WTC11 (cell line): ENCODE measurements around the gene MEIS1. TPM values are rescaled to one million over a fixed set of nuclear protein-coding genes. Genes with fewer than 3 reads are reported as not detected.
"Not testable (repeated sequence)": the region's sequence is repeated elsewhere in the genome, so short reads cannot be mapped to it uniquely, and the experiment has no call there.

Experiments
- ATAC-seq: fragments of 200-7000 bp; cut with Tn5 transposase; 2 replicates; pipeline ENCODE4 v1.10.0; 2021; ENCODE audit warnings: mild to moderate bottlenecking, moderate library complexity
- CTCF ChIA-PET: fragments of 300-600 bp; sonication (Branson Sonifier 250); formaldehyde crosslinking; loops from one replicate; lab custom pipeline; 2021; ENCODE audit warnings: antibody characterized with exemption; lab: Charles Lee
- POLR2A ChIA-PET: fragments of 350-600 bp; sonication (Branson Sonifier 250); formaldehyde crosslinking; loops from one replicate; lab custom pipeline; 2021; ENCODE audit warnings: antibody characterized with exemption; lab: Charles Lee
- DNase-seq: peaks from one replicate; pipeline ENCODE4 v3.0.0; 2021; ENCODE audit warnings: low spot score
- H3K27ac Mint-ChIP-seq: 2 replicates; pipeline ENCODE4 v1.8.0; 2021; ENCODE audit warnings: mixed read lengths
- H3K27me3 Mint-ChIP-seq: 2 replicates; pipeline ENCODE4 v1.8.0; 2021; ENCODE audit warnings: low read depth, mild to moderate bottlenecking, moderate library complexity, mixed read lengths
- H3K36me3 Mint-ChIP-seq: 2 replicates; pipeline ENCODE4 v1.8.0; 2021; ENCODE audit warnings: mixed read lengths
- H3K4me1 Mint-ChIP-seq: 2 replicates; pipeline ENCODE4 v1.8.0; 2022; ENCODE audit warnings: mixed read lengths
- H3K4me3 Mint-ChIP-seq: 2 replicates; pipeline ENCODE4 v1.8.0; 2021; ENCODE audit warnings: mild to moderate bottlenecking, moderate library complexity, mixed read lengths
- H3K9me3 Mint-ChIP-seq: 2 replicates; pipeline ENCODE4 v1.8.0; 2021; ENCODE audit warnings: mixed read lengths
- ATF6 ChIP-seq: sonication (generic); formaldehyde crosslinking; IDR thresholded peaks from 2 replicates; pipeline ENCODE4 v1.8.1; 2023; ENCODE audit warnings: mild to moderate bottlenecking, missing genetic modification reagents
- CREB1 ChIP-seq: sonication (generic); formaldehyde crosslinking; IDR thresholded peaks from 2 replicates; pipeline ENCODE4 v1.8.0; 2023; ENCODE audit warnings: mild to moderate bottlenecking, missing genetic modification reagents
- FOXP4 ChIP-seq: sonication (generic); formaldehyde crosslinking; IDR thresholded peaks from 2 replicates; pipeline ENCODE4 v1.8.0; 2022; ENCODE audit warnings: mild to moderate bottlenecking, missing genetic modification reagents
- GRHL2 ChIP-seq: fragments of 250-450 bp; sonication (Bioruptor Pico); IDR thresholded peaks from 2 replicates; pipeline ENCODE4 v1.8.0; 2022; ENCODE audit warnings: mild to moderate bottlenecking, moderate library complexity; ENCODE audit not compliant: insufficient replicate concordance, severe bottlenecking
- HMGA2 ChIP-seq: fragments of 250-450 bp; sonication (Bioruptor Pico); IDR thresholded peaks from 2 replicates; pipeline ENCODE4 v1.4.0; 2021; ENCODE audit warnings: mild to moderate bottlenecking, moderate library complexity
- NFATC4 ChIP-seq: fragments of 250-450 bp; sonication (Bioruptor Pico); IDR thresholded peaks from 2 replicates; pipeline ENCODE4 v1.9.0; 2021; ENCODE audit warnings: mild to moderate bottlenecking
- NFE2L1 ChIP-seq: sonication (generic); formaldehyde crosslinking; IDR thresholded peaks from 2 replicates; pipeline ENCODE4 v1.8.1; 2023; ENCODE audit warnings: missing genetic modification reagents
- NFYB ChIP-seq: sonication (generic); formaldehyde crosslinking; conservative IDR thresholded peaks from 2 replicates; pipeline ENCODE4 v1.8.0; 2022; ENCODE audit warnings: low read depth, missing genetic modification reagents
- SOX15 ChIP-seq: fragments of 250-450 bp; sonication (Bioruptor Pico); IDR thresholded peaks from 2 replicates; pipeline ENCODE4 v1.9.0; 2021; ENCODE audit warnings: mild to moderate bottlenecking
- TEAD1 ChIP-seq: sonication (generic); formaldehyde crosslinking; IDR thresholded peaks from 2 replicates; pipeline ENCODE4 v1.8.0; 2022; ENCODE audit warnings: mild to moderate bottlenecking, missing genetic modification reagents
- USF1 ChIP-seq: sonication (generic); formaldehyde crosslinking; IDR thresholded peaks from 2 replicates; pipeline ENCODE4 v1.8.0; 2022; ENCODE audit warnings: mild to moderate bottlenecking, missing genetic modification reagents
- ZNF138 ChIP-seq: sonication (generic); formaldehyde crosslinking; conservative IDR thresholded peaks from 2 replicates; pipeline ENCODE4 v1.8.1; 2022; ENCODE audit warnings: mild to moderate bottlenecking, moderate library complexity, missing genetic modification reagents
- ZNF317 ChIP-seq: sonication (generic); formaldehyde crosslinking; IDR thresholded peaks from 2 replicates; pipeline ENCODE4 v1.8.1; 2023; ENCODE audit warnings: low read depth, mild to moderate bottlenecking, moderate library complexity, missing genetic modification reagents, borderline replicate concordance
- ZNF512 ChIP-seq: sonication (generic); formaldehyde crosslinking; IDR thresholded peaks from 2 replicates; pipeline ENCODE4 v1.8.1; 2022; ENCODE audit warnings: missing genetic modification reagents, borderline replicate concordance
- total RNA-seq: library from RNA; stranded (reverse); gene quantifications from 3 replicates; pipeline ENCODE4 v1.2.3, GENCODE V29; 2021
- TF ChIP-seq, protein P1 (sequence below): fragments of 250-450 bp; sonication (Bioruptor Pico); IDR thresholded peaks from 2 replicates; pipeline ENCODE4 v1.9.0; 2021; ENCODE audit warnings: mild to moderate bottlenecking
- TF ChIP-seq, protein P2 (sequence below): fragments of 200-600 bp; IDR thresholded peaks from 2 replicates; pipeline ENCODE4 v1.8.0; 2022; ENCODE audit warnings: antibody characterized with exemption
- TF ChIP-seq, protein P3 (sequence below): sonication (generic); formaldehyde crosslinking; IDR thresholded peaks from 2 replicates; pipeline ENCODE4 v1.8.0; 2022; ENCODE audit warnings: mild to moderate bottlenecking, missing genetic modification reagents
- TF ChIP-seq, protein P4 (sequence below): sonication (generic); formaldehyde crosslinking; IDR thresholded peaks from 2 replicates; pipeline ENCODE4 v1.8.1; 2022; ENCODE audit warnings: mild to moderate bottlenecking, missing genetic modification reagents, moderate library complexity, borderline replicate concordance
- TF ChIP-seq, protein P5 (sequence below): fragments of 250-450 bp; sonication (Bioruptor Pico); IDR thresholded peaks from 2 replicates; pipeline ENCODE4 v1.9.0; 2021; ENCODE audit warnings: mild to moderate bottlenecking
- TF ChIP-seq, protein P6 (sequence below): sonication (generic); formaldehyde crosslinking; conservative IDR thresholded peaks from 2 replicates; pipeline ENCODE4 v1.8.1; 2022; ENCODE audit warnings: mild to moderate bottlenecking, missing genetic modification reagents

Gene MEIS1
- total RNA-seq, 1 experiment from 2014 or later = 0.48 TPM

DNA sequence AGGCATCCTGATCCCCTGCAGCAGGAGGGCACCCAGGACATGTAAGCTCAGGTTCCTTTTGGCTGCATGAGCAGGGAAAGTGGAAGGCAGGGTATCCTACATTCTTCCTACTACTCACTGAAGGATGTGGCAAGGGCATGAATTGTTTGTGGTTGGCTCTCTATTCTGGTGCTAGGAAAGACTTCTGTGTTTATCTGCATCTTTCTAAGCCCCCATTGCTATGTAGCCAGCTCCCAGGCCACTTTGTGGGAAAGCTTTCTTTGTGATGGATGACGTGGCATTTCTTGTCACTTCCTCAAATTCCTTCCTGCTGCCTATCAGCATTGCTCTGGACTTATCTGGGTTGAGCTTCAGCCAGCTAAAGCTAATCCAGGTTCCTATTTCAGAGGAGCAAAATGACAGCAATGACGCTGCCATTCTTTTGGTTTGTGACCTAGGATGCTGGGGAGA lies 46.2 kb downstream of the MEIS1 start (continued):
- TF ChIP-seq, protein P1, sequence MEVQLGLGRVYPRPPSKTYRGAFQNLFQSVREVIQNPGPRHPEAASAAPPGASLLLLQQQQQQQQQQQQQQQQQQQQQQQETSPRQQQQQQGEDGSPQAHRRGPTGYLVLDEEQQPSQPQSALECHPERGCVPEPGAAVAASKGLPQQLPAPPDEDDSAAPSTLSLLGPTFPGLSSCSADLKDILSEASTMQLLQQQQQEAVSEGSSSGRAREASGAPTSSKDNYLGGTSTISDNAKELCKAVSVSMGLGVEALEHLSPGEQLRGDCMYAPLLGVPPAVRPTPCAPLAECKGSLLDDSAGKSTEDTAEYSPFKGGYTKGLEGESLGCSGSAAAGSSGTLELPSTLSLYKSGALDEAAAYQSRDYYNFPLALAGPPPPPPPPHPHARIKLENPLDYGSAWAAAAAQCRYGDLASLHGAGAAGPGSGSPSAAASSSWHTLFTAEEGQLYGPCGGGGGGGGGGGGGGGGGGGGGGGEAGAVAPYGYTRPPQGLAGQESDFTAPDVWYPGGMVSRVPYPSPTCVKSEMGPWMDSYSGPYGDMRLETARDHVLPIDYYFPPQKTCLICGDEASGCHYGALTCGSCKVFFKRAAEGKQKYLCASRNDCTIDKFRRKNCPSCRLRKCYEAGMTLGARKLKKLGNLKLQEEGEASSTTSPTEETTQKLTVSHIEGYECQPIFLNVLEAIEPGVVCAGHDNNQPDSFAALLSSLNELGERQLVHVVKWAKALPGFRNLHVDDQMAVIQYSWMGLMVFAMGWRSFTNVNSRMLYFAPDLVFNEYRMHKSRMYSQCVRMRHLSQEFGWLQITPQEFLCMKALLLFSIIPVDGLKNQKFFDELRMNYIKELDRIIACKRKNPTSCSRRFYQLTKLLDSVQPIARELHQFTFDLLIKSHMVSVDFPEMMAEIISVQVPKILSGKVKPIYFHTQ = no peak
- TF ChIP-seq ZNF138 (CRISPR knock-in tag) (no peak), NFYB (CRISPR knock-in tag) (no peak), HMGA2 (no peak), ATF6 (CRISPR knock-in tag) (no peak), ZNF317 (CRISPR knock-in tag) (no peak)
- TF ChIP-seq, protein P2, sequence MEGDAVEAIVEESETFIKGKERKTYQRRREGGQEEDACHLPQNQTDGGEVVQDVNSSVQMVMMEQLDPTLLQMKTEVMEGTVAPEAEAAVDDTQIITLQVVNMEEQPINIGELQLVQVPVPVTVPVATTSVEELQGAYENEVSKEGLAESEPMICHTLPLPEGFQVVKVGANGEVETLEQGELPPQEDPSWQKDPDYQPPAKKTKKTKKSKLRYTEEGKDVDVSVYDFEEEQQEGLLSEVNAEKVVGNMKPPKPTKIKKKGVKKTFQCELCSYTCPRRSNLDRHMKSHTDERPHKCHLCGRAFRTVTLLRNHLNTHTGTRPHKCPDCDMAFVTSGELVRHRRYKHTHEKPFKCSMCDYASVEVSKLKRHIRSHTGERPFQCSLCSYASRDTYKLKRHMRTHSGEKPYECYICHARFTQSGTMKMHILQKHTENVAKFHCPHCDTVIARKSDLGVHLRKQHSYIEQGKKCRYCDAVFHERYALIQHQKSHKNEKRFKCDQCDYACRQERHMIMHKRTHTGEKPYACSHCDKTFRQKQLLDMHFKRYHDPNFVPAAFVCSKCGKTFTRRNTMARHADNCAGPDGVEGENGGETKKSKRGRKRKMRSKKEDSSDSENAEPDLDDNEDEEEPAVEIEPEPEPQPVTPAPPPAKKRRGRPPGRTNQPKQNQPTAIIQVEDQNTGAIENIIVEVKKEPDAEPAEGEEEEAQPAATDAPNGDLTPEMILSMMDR = no peak
- TF ChIP-seq, protein P3, sequence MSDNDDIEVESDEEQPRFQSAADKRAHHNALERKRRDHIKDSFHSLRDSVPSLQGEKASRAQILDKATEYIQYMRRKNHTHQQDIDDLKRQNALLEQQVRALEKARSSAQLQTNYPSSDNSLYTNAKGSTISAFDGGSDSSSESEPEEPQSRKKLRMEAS (CRISPR knock-in tag) = no peak

GRCh38 chr2:66485252-66485651 lies 50.3 kb downstream of the MEIS1 start:
- H3K36me3 Mint-ChIP-seq, H3K27ac Mint-ChIP-seq, DNase-seq, ATAC-seq, POLR2A ChIA-PET, H3K27me3 Mint-ChIP-seq, H3K4me3 Mint-ChIP-seq, CTCF ChIA-PET: not testable (repeated sequence)
- Mint-ChIP-seq H3K9me3 (peaks cover 10% of the 10 kb centered on the region; the same call in 1 of the 2 replicates), H3K4me1 (peaks cover 28% of the 10 kb centered on the region)

DNA sequence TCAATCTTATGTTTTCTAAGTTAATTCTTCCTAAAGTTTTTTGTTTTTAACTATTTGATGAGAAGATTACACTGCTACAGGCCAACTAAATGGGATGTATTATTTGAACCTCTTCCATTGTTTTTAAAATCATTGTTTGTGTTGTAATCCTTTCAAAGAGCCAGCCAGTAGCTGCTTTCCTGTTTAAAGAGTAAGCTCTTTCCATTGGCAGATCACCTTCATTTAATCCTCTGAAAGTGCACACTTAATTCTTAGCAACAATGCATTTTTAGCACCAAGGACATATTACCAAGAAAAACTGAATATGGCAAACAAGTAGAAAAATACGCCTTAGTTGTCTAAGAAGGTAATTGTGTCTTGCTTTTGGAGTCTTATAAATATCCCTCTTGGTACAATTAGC lies 54.0 kb downstream of the MEIS1 start:
- Mint-ChIP-seq H3K4me1 (peaks cover 24% of the 10 kb centered on the region), H3K4me3 (no peak overlapping the region), H3K36me3 (no peaks in the 10 kb centered on the region), H3K27me3 (no peaks in the 10 kb centered on the region), H3K9me3 (peaks cover 10% of the 10 kb centered on the region; the same call in 1 of the 2 replicates), H3K27ac (no peak overlapping the region)
- DNase-seq (no peak), ATAC-seq (no peak)
- ChIA-PET POLR2A (no interaction called here), CTCF (no interaction called here)
- TF ChIP-seq USF1 (CRISPR knock-in tag) (no peak), CREB1 (CRISPR knock-in tag) (no peak), ZNF512 (CRISPR knock-in tag) (no peak), GRHL2 (CRISPR knock-in tag) (no peak), SOX15 (CRISPR knock-in tag) (no peak), NFE2L1 (CRISPR knock-in tag) (no peak), FOXP4 (CRISPR knock-in tag) (no peak), NFATC4 (CRISPR knock-in tag) (no peak), TEAD1 (CRISPR knock-in tag) (no peak)
- TF ChIP-seq, protein P4, sequence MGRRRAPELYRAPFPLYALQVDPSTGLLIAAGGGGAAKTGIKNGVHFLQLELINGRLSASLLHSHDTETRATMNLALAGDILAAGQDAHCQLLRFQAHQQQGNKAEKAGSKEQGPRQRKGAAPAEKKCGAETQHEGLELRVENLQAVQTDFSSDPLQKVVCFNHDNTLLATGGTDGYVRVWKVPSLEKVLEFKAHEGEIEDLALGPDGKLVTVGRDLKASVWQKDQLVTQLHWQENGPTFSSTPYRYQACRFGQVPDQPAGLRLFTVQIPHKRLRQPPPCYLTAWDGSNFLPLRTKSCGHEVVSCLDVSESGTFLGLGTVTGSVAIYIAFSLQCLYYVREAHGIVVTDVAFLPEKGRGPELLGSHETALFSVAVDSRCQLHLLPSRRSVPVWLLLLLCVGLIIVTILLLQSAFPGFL (CRISPR knock-in tag) = no peak
- TF ChIP-seq, protein P5, sequence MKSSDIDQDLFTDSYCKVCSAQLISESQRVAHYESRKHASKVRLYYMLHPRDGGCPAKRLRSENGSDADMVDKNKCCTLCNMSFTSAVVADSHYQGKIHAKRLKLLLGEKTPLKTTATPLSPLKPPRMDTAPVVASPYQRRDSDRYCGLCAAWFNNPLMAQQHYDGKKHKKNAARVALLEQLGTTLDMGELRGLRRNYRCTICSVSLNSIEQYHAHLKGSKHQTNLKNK (CRISPR knock-in tag) = no peak
- TF ChIP-seq, protein P6, sequence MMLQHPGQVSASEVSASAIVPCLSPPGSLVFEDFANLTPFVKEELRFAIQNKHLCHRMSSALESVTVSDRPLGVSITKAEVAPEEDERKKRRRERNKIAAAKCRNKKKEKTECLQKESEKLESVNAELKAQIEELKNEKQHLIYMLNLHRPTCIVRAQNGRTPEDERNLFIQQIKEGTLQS (CRISPR knock-in tag) = no peak
